Activated CD4-positive, CD25-positive, alpha-beta regulatory T cell treated with anti-CD3 and anti-CD28 coated beads, Interleukin-2, amount 50 U/mL, for 72 hours (primary cell): Measurements from ENCODE around the gene PFAS.
"Not testable (repeated sequence)": the region's sequence is repeated elsewhere in the genome, so short reads cannot be mapped to it uniquely, and the experiment has no call there.

ENCODE experiments used
- DNase-seq: peaks from one replicate; pipeline ENCODE4 v3.0.0; 2021

PFAS gene, protein sequence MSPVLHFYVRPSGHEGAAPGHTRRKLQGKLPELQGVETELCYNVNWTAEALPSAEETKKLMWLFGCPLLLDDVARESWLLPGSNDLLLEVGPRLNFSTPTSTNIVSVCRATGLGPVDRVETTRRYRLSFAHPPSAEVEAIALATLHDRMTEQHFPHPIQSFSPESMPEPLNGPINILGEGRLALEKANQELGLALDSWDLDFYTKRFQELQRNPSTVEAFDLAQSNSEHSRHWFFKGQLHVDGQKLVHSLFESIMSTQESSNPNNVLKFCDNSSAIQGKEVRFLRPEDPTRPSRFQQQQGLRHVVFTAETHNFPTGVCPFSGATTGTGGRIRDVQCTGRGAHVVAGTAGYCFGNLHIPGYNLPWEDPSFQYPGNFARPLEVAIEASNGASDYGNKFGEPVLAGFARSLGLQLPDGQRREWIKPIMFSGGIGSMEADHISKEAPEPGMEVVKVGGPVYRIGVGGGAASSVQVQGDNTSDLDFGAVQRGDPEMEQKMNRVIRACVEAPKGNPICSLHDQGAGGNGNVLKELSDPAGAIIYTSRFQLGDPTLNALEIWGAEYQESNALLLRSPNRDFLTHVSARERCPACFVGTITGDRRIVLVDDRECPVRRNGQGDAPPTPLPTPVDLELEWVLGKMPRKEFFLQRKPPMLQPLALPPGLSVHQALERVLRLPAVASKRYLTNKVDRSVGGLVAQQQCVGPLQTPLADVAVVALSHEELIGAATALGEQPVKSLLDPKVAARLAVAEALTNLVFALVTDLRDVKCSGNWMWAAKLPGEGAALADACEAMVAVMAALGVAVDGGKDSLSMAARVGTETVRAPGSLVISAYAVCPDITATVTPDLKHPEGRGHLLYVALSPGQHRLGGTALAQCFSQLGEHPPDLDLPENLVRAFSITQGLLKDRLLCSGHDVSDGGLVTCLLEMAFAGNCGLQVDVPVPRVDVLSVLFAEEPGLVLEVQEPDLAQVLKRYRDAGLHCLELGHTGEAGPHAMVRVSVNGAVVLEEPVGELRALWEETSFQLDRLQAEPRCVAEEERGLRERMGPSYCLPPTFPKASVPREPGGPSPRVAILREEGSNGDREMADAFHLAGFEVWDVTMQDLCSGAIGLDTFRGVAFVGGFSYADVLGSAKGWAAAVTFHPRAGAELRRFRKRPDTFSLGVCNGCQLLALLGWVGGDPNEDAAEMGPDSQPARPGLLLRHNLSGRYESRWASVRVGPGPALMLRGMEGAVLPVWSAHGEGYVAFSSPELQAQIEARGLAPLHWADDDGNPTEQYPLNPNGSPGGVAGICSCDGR (N-terminal part only)

DNA sequence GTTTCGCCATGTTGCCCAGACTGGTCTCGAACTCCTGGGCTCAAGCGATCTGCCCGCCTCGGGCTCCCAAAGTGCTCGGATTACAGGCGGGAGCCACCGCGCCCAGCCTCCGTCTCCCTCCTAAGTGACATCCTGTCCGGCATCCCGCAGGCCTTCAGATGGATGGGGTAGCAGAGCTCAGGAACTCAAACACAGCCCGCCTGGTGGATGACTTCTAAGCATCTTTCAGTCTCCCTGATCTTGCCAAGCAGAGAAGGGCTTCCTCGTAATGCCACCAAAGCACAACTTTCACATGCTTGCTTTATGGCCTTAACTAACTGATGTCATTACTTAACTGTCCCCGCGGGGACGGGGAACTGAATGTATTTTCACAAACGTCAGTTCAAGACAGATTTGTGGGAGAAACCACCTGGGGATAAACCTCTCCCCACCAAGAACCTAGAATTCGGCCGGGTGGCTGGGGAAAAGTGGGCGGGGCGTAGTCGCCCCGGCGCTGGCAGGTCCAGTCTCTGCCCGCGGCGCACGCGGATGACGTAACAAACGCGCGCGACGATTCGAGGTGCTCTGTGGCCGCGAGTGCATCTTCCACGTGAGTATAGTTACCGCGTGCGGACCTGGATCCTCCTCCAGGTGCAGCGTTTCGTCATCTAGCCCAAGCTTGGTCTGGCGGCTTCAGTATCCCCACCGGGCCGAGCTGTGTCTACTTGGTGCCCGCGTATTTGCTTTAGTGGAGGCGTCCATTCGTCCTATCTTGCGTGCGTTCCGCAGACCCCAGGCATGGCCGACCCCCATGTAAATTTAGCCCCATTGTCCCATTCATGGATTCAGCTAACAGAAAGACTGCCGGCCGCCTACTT, at the start of gene PFAS:
PFAS (plus strand) TSS at position 539 of the 857 bp plus-strand sequence. CDS start 4,649 bp downstream, outside the sequence.
- DNase-seq, result peak; percentile 98

DNA sequence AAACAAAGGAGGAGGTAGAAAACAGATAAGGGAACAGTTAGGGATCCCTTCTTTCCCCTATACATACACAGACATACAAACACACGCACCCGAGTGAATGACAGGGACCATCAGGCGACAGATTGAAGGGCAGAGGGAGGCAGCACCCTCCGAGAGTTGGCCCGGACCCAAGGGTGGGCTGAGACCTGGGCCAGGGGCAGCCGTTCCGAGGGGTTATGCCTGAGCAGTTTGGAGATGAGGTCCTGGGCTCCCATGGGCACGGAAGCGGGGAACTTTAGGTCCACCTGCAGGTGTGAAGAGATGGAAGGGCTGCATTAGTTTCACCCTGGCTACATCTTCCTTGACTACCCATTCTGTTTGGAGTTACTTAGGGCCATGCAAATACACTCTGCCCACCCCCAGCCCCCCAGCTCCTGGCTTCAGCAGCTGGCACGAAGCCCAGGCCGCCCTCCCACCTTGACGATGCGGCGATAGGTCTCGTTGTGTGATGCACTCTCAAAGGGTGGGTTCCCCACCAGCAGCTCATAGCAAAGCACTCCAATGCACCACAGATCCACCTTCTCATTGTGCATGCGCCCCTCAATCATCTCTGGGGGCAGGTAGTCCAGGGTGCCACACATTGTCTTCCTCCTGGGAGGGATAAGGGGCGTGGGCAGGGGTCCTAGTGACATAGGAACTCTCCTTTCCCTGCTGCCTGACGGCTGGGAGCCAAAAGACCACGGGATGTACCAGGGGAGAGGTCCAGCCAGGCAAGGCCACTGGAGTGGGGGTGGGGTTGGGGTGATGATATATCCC, 44.1 kb upstream of the PFAS start:
- no peak for DNase-seq

DNA sequence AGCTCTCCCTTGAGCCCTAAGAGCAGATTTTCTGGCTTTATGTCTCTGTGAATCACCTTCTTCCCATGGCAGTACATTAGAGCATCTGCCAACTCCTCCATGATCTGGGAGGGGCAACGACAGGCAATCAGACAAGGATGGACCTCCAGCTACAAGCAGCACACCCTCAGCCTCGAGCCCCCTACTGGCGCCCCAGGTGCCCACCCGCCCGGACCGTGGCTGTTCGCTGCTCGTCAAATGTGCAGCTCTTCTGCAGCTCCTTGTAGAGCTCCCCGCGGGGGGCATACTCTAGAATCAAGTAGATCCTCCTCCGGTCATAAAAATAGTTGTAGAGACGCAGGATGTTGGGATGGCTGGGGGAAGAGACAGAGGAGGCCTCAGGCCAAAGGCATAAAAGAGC, 42.6 kb upstream of the PFAS start:
- no peak for DNase-seq

DNA sequence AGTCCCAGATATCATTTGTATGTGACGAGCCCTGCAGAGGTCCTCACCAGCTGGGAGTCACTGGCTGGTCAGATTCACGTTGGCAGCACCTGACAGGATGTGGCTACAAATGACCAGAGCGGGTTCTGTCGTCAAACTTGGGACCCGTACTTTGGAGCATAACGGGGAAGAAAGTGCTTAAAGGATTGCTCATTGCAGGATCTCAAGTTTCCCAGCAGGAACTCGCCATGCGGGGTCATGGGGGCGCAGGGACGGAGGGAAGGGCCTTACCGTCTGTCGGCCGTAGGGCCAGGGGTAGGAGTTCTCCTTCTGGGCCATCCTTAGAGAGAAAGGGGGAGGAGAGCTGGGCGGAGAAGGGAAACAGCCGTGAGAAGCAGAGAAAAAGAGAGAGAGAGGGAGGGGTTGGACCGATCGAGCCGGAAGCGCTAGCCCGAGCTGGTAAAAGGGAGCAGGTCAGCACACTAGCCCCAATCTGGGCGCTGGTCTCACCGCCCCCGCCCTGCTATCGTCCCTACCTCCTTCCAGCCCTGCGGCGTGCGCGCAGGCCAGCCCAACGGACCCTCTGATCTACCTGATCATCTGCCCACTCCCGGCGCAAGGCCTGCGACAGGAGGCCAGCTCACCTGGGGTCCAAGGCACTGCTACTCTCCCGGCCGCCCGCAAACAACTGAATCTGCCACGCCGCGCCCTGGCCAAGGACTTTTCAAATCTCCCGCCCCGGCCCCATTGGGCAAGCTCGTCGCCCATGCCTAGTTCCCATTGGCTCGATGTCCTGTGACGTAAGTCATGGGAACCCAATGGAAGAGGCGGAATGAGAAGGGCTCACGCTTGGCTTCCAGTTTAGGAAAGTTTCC, 39.0 kb upstream of the PFAS start, which contains the start of gene AURKB:
AURKB (minus strand) TSS at position 669 of the 854 bp plus-strand sequence; CDS start at position 318, 351 bp downstream.
- peak; percentile 91 for DNase-seq

DNA sequence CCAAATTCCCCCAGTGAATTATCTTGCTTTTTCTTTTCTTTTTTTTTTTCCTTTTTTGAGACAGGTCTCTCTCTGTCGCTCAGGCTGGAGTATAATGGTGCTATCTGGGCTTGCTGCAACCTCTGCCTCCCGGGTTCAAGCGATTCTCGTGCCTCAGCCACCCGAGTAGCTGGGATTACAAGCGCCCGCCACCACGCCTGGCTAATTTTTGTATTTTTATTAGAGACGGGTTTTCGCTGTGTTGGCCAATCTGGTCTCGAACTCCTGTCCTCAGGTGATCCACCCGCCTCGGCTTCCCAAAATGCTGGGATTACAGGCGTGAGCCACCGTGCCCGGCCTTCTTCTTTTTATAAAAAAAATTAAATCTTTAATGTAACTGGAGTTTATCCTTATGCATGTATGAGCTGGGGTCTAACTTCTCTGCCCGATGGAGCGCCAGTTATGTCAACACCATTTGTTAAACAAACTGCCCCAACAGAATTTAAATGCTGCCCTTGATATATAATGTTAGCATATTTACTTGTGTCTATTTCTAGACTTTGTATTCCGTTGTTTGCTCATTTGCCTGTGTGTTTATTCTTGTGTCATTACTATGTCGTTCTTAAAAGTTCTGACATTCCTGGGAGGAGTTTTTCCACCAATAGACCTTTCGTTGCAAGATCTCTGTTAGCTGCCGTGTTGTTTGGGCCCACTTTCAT, 38.2 kb upstream of the PFAS start:
- DNase-seq, result no peak

DNA sequence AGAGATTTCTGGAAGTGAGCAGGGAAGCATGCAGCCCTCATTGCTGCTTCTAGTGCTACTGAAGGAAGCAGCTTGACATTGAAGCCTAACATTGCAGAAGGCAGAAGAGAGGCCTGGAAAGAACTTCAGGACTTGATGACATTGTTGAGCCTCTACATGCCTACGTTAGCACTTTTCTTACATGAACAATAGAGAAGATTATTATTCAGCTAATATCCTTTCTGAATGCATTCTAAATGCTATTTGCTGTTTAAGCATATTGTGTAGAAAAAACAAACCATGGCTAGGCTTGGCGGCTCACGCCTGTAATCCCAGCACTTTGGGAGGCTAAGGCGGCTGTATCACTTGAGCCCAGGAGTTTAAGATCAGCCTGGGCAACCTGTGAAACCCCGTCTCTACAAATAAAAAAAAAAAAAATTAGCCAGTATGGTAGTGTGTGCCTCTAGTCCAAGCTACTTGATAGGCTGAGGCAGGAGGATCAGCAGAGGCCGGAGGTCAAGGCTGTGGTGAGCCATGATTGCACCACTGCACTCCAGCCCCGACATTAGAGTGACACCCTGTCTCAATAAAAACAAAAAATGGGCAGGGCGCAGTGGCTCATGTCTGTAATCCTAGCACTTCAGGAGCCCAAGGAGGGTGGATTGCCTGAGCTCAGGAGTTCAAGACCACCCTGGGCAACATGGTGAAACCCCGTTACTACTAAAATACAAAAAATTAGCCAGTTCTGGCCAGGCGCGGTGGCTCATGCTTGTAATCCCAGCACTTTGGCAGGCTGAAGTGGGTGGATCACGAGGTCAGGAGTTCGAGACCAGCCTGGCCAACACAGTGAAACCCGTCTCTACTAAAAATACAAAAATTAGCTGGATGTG, 36.5 kb upstream of the PFAS start:
- DNase-seq, result no peak

DNA sequence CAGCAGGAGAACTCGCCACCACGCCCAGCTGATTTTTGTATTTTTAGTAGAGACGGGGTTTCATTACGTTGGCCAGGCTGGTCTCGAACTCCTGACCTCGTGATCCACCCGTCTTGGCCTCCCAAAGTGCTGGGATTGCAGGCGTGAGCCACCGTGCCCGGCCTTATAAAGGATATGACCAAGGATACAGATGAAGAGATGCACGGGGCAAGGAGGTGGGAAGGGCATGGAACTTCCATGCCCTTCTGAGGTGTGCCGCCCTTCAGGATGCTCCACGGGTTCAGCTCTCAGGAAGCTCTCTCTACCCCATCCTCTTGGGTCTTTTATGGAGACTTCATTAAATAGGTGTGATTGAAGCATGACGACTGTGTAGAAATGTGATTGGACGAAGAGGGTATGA, 35.1 kb upstream of the PFAS start:
- DNase-seq, result not testable (repeated sequence)

DNA sequence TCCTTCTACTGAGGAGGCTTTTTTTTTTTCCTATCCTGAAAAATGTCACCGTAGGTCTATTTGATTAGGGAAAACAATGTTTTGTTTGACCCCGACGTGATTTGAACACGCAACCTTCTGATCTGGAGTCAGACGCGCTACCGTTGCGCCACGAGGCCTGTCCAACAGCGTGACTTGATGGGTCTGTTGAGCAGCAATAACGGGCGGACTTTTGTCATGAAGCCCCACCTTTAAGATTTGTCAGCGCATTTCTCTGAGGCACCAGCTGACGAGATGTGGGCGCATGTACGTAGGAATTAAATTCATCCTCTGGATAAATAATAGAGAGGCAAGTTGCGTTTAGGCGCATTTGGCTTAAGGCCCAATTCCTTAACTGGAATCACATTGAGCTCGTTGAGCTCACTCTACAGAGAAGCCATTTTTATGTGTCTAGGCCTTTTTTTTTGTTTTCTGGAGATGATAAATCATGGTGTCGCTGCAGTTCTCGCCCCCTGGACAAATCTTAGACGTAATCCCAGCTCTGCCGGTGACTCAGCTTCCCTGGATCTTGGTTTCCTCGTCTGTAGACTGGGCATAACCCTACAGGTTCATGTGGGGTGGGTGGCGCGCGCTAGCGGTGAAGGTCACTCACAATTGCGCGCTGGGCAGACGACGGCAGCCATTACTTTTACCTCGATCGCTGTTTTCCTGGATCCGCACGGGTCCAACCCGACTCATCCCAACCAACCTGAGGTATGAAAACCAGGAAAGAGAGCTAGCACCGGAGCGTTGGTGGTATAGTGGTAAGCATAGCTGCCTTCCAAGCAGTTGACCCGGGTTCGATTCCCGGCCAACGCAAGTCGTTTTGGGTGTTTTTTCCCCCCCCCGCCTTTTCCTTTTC, 28.1 kb upstream of the PFAS start:
- peak; percentile 94 for DNase-seq

DNA sequence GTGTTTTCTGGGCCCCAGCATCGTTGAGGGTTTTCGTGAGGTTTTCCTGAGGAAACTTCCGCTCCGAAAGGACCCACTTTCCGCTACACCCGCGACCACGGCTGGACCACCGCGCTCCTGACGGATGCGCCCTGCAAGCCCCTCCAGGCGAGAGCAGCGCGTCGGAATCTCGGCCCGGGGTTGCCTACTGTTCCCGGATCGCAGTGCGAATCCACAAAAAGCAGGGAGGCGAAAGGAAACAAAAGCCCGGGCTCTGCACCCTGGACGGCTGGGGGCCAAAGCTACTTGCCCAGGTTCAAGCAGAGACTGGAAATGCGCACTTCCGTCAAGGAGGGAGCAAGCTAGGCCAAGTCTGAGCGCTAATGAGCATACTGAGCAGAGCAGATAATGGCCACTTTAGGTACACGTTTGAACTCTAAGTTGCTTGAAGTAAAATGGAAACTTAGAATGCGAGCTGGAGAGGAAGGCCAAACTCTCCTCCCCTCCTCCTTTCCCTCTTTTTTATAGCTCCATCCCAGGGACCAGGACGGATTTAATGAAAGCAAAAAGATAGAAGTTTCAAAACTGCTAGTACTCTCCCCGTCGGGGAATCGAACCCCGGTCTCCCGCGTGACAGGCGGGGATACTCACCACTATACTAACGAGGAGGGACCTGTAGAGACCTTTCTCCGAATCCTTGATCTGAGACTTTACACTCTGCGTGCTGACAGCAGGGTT, 27.3 kb upstream of the PFAS start:
- DNase-seq, result peak; percentile 93

DNA sequence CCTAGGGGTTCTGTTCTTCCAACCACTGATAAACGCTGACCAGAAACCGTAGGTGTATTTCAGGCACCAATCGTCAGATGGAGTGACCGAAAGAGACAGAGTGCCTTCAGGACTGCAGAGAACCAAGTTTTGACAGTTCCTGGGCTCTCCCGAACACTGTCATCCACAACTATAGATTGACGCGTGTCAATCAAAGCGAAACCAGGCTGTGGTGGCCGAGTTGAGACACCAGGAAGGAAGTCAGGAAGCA, 26.8 kb upstream of the PFAS start:
- no peak for DNase-seq

DNA sequence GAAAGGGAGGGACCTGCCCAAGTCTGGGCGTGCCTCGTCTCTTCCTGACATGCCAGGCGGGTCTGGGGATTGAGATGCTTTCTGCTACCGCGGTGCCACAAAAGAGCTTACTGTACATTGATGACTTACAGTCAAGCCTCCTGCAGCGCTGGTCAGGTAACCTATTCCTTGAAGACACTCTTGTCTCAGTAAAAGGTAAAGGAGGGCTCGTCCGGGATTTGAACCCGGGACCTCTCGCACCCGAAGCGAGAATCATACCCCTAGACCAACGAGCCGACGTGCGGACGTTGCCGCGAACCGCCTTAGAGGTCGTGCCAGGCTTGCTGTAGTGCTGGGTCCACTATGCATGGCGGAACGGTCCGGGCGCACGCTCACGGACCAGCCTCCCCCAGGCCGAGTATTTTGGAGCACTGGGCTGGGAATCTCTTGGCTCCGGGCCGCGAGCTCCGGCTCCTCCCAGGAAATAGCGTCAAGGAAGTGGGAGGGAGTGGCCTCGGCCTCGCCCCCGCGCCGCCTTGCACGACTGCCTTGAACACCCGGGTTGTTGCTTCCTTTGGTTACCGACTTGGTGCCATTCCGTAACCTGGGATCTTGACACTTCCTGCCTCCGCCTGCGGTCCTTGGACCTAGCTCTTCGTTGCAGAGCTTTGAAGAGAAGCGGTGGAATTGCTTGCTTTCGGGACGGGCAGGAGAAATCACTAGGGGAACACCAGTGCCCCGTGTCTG, 26.3 kb upstream of the PFAS start:
- DNase-seq, result peak; percentile 96

DNA sequence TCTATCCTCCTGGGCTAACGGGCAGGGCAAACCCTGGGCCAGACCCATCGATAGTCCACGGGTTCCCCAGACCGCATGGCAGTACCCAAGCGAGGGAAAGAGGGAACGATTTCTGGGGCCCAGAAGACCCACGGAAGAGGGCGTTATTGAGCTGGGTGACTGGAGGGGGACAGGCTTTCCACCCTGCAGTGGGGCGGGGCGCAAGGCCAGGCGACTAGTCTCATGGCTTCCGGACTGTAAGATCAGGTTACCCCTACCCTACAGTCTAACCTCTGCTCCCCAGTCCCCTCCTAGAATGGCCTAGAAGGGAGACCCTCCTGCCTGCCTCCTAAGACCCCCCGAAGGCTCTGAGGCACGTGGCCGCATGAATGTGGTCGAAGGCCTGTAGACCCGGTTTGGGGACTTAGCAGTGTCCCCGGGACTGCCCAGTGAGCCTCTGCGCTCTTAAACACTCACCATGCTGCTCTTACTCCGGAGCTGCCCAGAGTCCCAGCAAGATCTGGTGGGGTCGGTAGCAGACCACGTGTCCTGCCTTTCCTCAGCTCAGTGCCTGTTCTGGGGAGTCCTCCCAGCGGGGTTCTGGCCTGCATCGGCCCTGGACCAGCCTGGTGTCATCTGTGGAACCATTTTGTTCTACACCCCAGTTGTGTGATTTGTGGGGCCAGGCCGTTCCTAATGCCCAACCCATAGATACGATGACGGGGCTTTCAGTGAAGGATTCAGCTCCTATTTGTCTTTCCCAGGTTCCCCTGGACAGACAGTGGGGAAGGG, 25.5 kb upstream of the PFAS start:
- peak; percentile 67 for DNase-seq

DNA sequence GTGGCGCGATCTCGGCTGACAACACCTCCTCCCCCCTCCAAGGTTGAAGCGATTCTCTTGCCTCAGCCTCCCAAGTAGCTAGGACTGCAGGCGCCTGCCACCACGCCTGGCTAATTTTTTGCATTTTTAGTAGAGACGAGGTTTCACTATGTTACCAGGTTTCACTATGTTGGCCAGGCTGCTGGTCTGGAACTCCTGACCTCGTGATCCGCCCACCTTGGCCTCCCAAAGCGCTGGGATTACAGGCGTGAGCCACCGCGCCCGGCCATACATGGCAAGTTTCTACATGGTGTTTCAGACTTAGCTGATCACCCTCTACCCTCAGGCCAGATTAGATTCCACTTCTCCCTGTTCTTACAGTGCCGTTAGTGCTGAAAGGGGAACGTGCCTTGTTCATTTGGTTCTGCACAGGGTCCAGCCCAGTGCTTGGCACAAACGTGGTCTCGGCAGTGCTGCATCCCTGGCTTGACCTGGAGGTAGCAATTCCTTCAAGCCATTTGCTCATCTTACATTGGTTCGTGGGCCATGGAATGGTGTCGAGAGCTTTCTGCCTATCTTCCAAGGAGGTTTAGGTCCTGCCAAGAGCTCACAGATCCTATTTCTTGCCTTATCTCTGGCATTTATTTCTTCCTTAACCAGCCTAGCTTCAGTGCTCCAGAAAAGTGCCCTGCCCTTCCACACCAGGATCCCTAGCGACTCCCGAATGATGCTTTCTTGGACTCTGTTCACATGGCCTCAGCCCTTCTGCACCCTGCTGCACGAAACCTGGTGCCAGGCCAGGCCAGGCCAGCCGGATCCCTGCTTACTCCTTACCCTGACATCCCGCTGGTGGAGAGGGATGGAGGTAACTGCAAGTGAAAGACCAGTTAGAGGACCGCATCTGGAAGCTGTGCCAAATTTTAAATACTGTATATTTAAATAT, 23.9 kb upstream of the PFAS start:
- no peak for DNase-seq
